B cell (primary cell): ENCODE measurements around the gene HTT. TPM values are rescaled to one million over a fixed set of nuclear protein-coding genes. Genes with fewer than 3 reads are reported as not detected.
A peak's percentile ranks its signal among the peaks of the same experiment; 100 is the strongest.

Experiments used
- ATAC-seq: fragments of 200-7000 bp; cut with Tn5 transposase; one replicate; pipeline ENCODE4 v1.10.0; 2021; ENCODE audit warnings: low read depth, mild to moderate bottlenecking, moderate number of reproducible peaks, moderate library complexity
- CTCF ChIA-PET: fragments of 350-600 bp; sonication (Branson Sonifier 250); formaldehyde crosslinking; loops from one replicate; lab custom pipeline; 2021; ENCODE audit warnings: antibody characterized with exemption, inconsistent platforms; lab: Charles Lee
- POLR2A ChIA-PET: fragments of 350-600 bp; sonication (Branson Sonifier 250); formaldehyde crosslinking; loops from one replicate; lab custom pipeline; 2021; ENCODE audit warnings: antibody characterized with exemption; lab: Charles Lee
- DNase-seq: peaks from one replicate; pipeline ENCODE4 v3.0.0; 2013
- H2AFZ ChIP-seq: 2 replicates; pipeline ENCODE4 v1.6.1; 2012; ENCODE audit warnings: mild to moderate bottlenecking, low read depth, low read length; ENCODE audit not compliant: insufficient read depth, poor library complexity, severe bottlenecking
- H3K27ac ChIP-seq, 2 donors: 1 replicate in 1 of 2; 2 replicates in 1 of 2; pipeline ENCODE4 v1.5.1; 2012 to 2013; ENCODE audit warnings: low read length in 2 of 2, mild to moderate bottlenecking in 2 of 2, moderate library complexity in 1 of 2
- H3K27me3 ChIP-seq, 4 experiments: fragments of 200-600 bp in 1 of 4; sonication (generic) in 1 of 4; replicated peaks in 1 of 4; 1 replicate in 2 of 4; 2 replicates in 2 of 4; pipeline versions ENCODE4 v1.6.1 to v1.7.0; 2013 to 2016; ENCODE audit warnings: low read length in 3 of 4, mild to moderate bottlenecking in 2 of 4, mixed read lengths in 1 of 4, moderate library complexity in 1 of 4; ENCODE audit not compliant: insufficient read depth in 4 of 4, control insufficient read depth in 3 of 4; ENCODE audit errors: control extremely low read depth in 1 of 4
- H3K36me3 ChIP-seq, 2 experiments: replicated peaks in 1 of 2; 1 replicate in 1 of 2; 2 replicates in 1 of 2; pipeline versions ENCODE4 v1.6.1 to v1.7.1; 2013; ENCODE audit warnings: low read length in 1 of 2; ENCODE audit not compliant: insufficient read depth in 2 of 2, control insufficient read depth in 1 of 2; ENCODE audit errors: control extremely low read depth in 1 of 2, extremely low read depth in 1 of 2
- H3K4me1 ChIP-seq, 2 donors: fragments of 200-600 bp in 1 of 2; sonication (generic) in 1 of 2; 1 replicate in 1 of 2; 2 replicates in 1 of 2; pipeline versions ENCODE4 v1.5.1 to v1.6.1; 2013 to 2017; ENCODE audit warnings: low read length in 2 of 2; ENCODE audit not compliant: control insufficient read depth in 2 of 2, insufficient read depth in 2 of 2
- H3K4me2 ChIP-seq: replicated peaks from 2 replicates; pipeline ENCODE3; 2012; ENCODE audit warnings: mild to moderate bottlenecking, low read depth, low read length; ENCODE audit not compliant: poor library complexity, severe bottlenecking
- H3K4me3 ChIP-seq, 5 experiments: fragments of 200-600 bp in 1 of 5; sonication (generic) in 1 of 5; 1 replicate in 3 of 5; 2 replicates in 2 of 5; pipeline versions ENCODE4 v1.5.1 to v1.7.0; 2011 to 2016; ENCODE audit warnings: low read length in 4 of 5, mild to moderate bottlenecking in 4 of 5, low read depth in 2 of 5, control low read depth in 1 of 5, moderate library complexity in 1 of 5; ENCODE audit not compliant: insufficient read depth in 1 of 5; ENCODE audit errors: control extremely low read depth in 1 of 5, extremely low read depth in 1 of 5
- H3K79me2 ChIP-seq: fragments of 200-600 bp; sonication (generic); one replicate; pipeline ENCODE4 v1.6.0; 2016; ENCODE audit warnings: low read length; ENCODE audit not compliant: control insufficient read depth, insufficient read depth
- H3K9ac ChIP-seq: fragments of 200-600 bp; sonication (generic); 2 replicates; pipeline ENCODE4 v1.6.1; 2017; ENCODE audit warnings: mild to moderate bottlenecking, low read length, moderate library complexity
- H3K9me3 ChIP-seq, 3 donors: one replicate each; pipeline versions ENCODE4 v1.6.1 to v1.7.1; 2013; ENCODE audit warnings: low read length in 2 of 3; ENCODE audit not compliant: control insufficient read depth in 2 of 3, insufficient read depth in 1 of 3; ENCODE audit errors: control extremely low read depth in 1 of 3
- H4K20me1 ChIP-seq: 2 replicates; pipeline ENCODE4 v1.6.0; 2012; ENCODE audit warnings: mild to moderate bottlenecking, low read length; ENCODE audit not compliant: insufficient read depth, control insufficient read depth, poor library complexity, severe bottlenecking
- H3K27ac Mint-ChIP-seq: one replicate; pipeline ENCODE4 v1.8.0; 2021; ENCODE audit warnings: mixed read lengths
- H3K27me3 Mint-ChIP-seq: one replicate; pipeline ENCODE4 v1.8.0; 2021; ENCODE audit warnings: mixed read lengths
- H3K4me1 Mint-ChIP-seq: one replicate; pipeline ENCODE4 v1.8.0; 2021; ENCODE audit warnings: mixed read lengths
- H3K4me3 Mint-ChIP-seq: one replicate; pipeline ENCODE4 v1.8.0; 2021; ENCODE audit warnings: mixed read lengths
- H3K9me3 Mint-ChIP-seq: one replicate; pipeline ENCODE4 v1.8.0; 2022; ENCODE audit warnings: mixed read lengths; ENCODE audit not compliant: insufficient read depth
- CTCF ChIP-seq: fragments of 200-600 bp; IDR thresholded peaks from one replicate; pipeline ENCODE4 v1.8.0; 2022; ENCODE audit warnings: antibody characterized with exemption, mild to moderate bottlenecking
- EZH2 ChIP-seq: IDR thresholded peaks from 2 replicates; pipeline ENCODE4 v1.6.1; 2012; ENCODE audit warnings: borderline replicate concordance, low read depth, mild to moderate bottlenecking, moderate library complexity, low read length; ENCODE audit not compliant: insufficient read depth, poor library complexity, severe bottlenecking
- WGBS: methylation state at CpG from one replicate; pipeline ENCODE4 v1.1.5; 2013; ENCODE audit warnings: missing lambda C conversion rate; ENCODE audit not compliant: insufficient coverage; 5-methylcytosine and 5-hydroxymethylcytosine counted together
- intact Hi-C: fragments of 100-400 bp; cut with micrococcal nuclease; formaldehyde crosslinking; loops from one replicate; pipeline ENCODE4 v1.10.0; 2022
- polyA plus RNA-seq: library from polyadenylated mRNA; depleted of rRNA; stranded (reverse); fragments of >200 nt; gene quantifications from 2 replicates; pipeline ENCODE4 v1.2.3, GENCODE V29; 2012
- total RNA-seq, 2 donors: library from RNA; stranded (reverse); fragments of 120-200 nt in 1 of 2; gene quantifications; 1 replicate in 1 of 2; 2 replicates in 1 of 2; pipeline versions ENCODE4 v1.2.3 to v1.2.4, GENCODE V29; 2013 to 2022

HTT gene
- total and polyA plus RNA-seq, 2 donors (not counting 1 experiment from before 2014, with no cell fraction given): 52.8 to 195 TPM

GRCh38 chr4:3269991-3270611, 195.6 kb downstream of the HTT start:
- H3K4me1 Mint-ChIP-seq: peaks cover 10% of the 10 kb centered on the region
- WGBS: 92% methylated on average over 10 of the region's 17 CpGs
- DNase-seq: peak; percentile 2
- Histone ChIP-seq H3K4me1 (no peaks in the 10 kb centered on the region), H3K9me3 (peaks cover 0 to 12% (median 1%) of the 10 kb centered on the region in 3 donors), H3K9ac (no peak overlapping the region), H3K27ac (no peak overlapping the region), H3K4me2 (no peak overlapping the region), H3K27me3 (no peaks in the 10 kb centered on the region), H3K36me3 (no peaks in the 10 kb centered on the region), H4K20me1 (no peaks in the 10 kb centered on the region), H3K79me2 (no peaks in the 10 kb centered on the region), H3K4me3 (no peak overlapping the region), H2AFZ (no peak overlapping the region)
- no peak for TF ChIP-seq CTCF
- no peak for TF ChIP-seq EZH2
- no peaks in the 10 kb centered on the region for H3K9me3 Mint-ChIP-seq
- no peak for ATAC-seq
- intact Hi-C loops: no loop called here
- H3K4me3 Mint-ChIP-seq: no peak overlapping the region
- ChIA-PET CTCF (no interaction called here), POLR2A (interaction anchor here (0.7 kb wide), 1 partner anchor 512 kb away, joined by 4 read pairs; no protein-coding TSS in a partner anchor)
- no peak overlapping the region for H3K27ac Mint-ChIP-seq
- no peaks in the 10 kb centered on the region for H3K27me3 Mint-ChIP-seq

- no peak for TF ChIP-seq EZH2
- no peak for TF ChIP-seq CTCF
- H3K9me3 ChIP-seq: peaks cover 0 to 12% (median 1%) of the 10 kb centered on the region in 3 donors
- CTCF ChIA-PET: interaction anchor here (0.8 kb wide), 1 partner anchor 9 kb away, joined by 3 read pairs; no protein-coding TSS in a partner anchor
- H3K79me2 ChIP-seq: no peaks in the 10 kb centered on the region
- no peaks in the 10 kb centered on the region for H3K4me1 ChIP-seq
- 87% methylated on average over 6 of the region's 14 CpGs for WGBS
- H3K9ac ChIP-seq: no peak overlapping the region
- Mint-ChIP-seq H3K9me3 (no peaks in the 10 kb centered on the region), H3K4me3 (no peak overlapping the region), H3K4me1 (peaks cover 10% of the 10 kb centered on the region), H3K27ac (no peak overlapping the region), H3K27me3 (no peaks in the 10 kb centered on the region)
- H3K27ac ChIP-seq: no peak overlapping the region
- H3K4me2 ChIP-seq: no peak overlapping the region
- DNase-seq (no peak), ATAC-seq (no peak)
- H3K36me3 ChIP-seq: no peaks in the 10 kb centered on the region
- no peaks in the 10 kb centered on the region for H4K20me1 ChIP-seq
- H3K27me3 ChIP-seq: no peaks in the 10 kb centered on the region
- no peak overlapping the region for H3K4me3 ChIP-seq
- intact Hi-C loops: no loop called here
- H2AFZ ChIP-seq: no peak overlapping the region
- POLR2A ChIA-PET: no interaction called here
These were observed 196.7 kb downstream of the HTT start for GRCh38 chr4:3271131-3271530.
